Stimulated activated CD8-positive, alpha-beta memory T cell treated with anti-CD3 and anti-CD28 coated beads, Interleukin-15, amount 100 ng/mL, for 1 hour (primary cell): Measurements from ENCODE around the gene LSS.

Source experiments
- DNase-seq: peaks from one replicate; pipeline ENCODE4 v3.0.0-alpha.2; 2020; ENCODE audit warnings: low read depth

LSS gene

GRCh38 chr21:46168659-46169386 is 59.8 kb downstream of the LSS start:
- DNase-seq: no peak

DNA sequence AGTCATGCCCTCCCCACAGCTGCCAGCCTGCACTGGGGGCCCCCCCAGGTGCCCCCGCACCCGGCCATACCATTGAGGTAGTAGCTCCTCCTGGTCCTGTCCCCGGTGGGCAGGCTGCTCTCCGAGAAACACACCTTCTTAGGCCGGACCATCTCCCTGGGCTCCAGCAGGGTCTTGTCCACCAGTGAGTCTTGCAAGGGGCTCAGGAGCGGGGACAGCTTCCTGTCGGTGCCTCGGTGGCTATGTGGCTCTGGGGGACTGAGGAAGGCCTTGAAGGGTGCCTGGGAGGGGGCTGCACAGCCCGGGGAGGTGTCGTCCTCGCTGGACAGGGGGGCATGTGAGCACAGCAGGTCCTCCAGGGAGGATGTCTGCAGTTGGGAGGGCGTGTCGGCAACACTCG is 60.3 kb downstream of the LSS start:
- DNase-seq: no peak

DNA sequence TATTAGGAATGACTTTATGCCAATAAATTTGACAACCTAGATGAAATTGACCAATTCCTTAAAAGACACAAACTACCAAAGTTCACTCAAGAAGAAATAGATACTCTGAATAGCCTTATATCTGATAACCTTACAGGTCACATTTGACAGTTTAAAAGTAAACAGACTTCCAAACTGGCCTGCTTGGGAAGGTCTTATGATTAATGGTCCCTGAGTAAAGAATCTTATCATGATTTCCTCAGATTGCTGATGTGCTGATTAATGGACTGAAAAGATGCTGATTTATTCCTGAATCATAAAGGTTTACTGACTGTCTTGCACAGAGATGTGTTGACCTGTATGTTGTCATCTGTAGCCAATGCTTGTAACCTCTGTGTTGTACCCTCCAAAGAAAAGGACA is 63.5 kb downstream of the LSS start:
- no peak for DNase-seq

DNA sequence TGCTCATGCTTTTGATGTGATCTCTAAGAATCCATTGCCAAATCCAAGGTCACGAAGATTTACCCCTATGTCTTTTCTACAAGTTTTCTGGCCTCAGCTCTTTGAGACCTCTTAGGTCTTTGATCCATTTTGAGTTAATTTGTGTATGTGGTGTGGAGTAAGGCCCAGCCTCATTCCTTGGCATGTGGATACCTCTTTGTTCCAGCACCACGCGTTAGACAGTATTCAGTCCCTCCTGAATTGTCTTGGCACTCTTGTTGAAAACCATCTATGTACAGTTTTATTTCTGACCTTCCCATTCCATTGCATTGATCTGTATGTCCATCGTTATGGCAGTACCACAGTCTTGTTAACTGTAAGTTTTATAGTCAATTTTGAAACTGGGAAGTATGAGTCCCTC is 65.2 kb downstream of the LSS start:
- no peak for DNase-seq

DNA sequence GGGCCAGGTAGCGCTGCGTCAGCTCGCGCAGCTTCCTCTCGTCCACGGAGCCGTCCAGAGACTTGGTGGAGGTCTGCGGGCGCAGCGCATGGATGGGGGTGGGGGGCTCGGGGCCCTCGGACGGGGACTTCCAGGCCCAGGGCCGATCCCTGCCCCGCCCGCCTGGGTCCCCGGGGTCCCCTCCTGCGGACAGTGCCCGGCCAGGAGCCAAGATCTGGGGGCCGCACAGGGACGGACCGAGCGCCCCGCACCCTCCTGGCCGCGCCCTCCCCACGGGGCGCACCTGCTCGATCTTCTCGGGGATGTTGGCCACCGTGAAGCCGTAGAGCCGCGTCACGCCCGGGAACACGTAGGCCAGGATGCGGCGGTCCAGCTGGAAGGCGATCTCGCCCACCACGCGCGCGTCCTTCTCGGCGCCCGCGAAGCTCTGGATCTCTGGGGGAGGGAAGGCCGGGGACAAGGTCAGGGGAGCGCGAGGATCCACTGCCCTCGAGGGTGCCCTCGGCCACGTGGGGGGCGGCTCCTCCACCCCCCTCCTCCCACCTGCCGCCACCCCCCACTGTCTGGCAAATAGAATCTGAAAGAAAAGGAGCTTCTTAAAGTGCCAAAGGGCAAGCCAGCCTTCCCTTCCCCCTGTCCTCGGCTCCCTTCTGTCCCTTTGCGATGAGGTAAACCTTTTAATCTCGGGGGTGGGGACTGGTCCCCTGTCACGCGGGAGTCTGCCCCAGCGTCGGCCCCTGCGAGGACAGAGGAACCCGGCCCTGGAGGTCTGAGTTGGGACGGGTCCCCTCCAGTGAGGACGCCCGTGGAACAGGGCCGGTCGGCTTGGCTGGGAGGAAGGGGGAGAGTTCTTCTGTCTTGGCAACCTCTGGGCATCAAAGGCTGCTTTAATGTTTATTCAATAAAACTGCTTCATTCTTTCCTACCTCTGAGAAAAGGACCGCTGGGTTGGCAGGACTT is 66.7 kb downstream of the LSS start:
- DNase-seq: no peak

- DNase-seq: no peak
Observed at GRCh38 chr21:46160907-46161632, 67.5 kb downstream of the LSS start.

- no peak for DNase-seq
Observed at GRCh38 chr21:46160657-46160906, 68.0 kb downstream of the LSS start.

- no peak for DNase-seq
Observed at GRCh38 chr21:46159841-46160656, 68.5 kb downstream of the LSS start.

DNA sequence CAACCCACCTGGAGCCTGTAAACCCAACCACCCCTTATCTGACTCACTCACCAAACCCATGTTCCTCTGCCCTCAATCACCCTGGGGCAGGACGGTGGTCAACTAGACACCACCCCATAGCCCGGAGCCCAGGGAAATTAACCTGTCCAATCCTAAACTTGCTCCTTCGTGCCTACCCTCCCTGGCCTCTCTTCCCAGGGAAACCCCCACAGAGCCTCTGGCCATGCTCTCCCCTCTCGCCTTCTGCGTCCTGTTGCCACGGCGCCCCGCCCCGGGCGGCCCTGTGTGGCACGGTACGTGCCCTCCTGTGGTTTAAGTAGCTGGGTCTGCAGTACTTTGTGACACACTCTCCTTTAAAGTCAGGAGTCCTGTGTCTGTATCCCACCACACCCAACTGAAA is 69.2 kb downstream of the LSS start:
- DNase-seq: no peak

GRCh38 chr21:46158666-46159300 is 69.8 kb downstream of the LSS start:
- no peak for DNase-seq

- DNase-seq: no peak
Observed at GRCh38 chr21:46157987-46158451, 70.6 kb downstream of the LSS start.

DNA sequence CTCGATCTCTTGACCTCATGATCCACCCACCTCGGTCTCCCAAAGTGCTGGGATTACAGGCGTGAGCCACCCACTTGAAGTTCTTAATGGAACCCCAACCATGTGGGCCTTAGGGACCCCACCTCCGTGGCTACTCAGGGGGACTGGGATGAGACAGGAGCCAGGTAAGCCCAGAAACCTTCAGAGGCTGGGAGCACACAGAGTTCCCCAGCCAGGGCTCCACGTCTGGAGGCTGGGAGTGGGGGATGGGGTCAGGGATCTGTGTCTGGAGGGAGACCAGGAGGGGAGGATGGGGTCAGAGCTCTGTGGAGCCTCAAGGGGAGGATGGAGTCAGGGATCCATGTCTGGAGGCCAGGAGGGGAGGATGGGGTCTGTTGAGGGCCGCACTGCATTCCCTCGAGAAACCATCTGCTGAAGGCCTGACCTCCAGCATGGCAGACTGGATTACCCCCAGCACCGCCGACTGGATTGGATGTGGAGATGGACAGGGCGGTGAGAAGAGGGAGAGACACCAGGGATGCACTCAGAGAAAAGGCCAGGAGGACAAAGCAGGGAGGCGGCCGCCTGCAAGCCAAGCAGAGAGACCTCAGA is 71.1 kb downstream of the LSS start:
- no peak for DNase-seq

GRCh38 chr21:46156678-46157077 is 71.9 kb downstream of the LSS start:
- no peak for DNase-seq

DNA sequence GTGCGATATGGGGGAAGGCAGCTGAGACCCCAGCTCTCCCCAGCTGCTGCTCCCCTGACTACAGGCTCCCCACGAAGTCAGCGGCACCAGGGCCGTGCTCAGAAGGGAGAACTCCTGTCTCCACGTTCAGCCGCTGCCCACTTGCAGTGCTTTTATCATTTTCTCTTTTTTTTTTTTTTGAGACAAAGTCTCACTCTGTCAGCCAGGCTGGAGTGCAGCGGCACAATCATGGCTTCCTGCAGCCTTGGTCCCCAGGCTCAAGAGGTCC is 72.3 kb downstream of the LSS start:
- no peak for DNase-seq

- DNase-seq: no peak
Observed at GRCh38 chr21:46155514-46156377, 72.8 kb downstream of the LSS start, which contains the start of gene FTCD. Gene FTCD, minus strand, starts transcription at chr21:46155579. Its CDS starts 56 bp downstream, at chr21:46155523.

DNA sequence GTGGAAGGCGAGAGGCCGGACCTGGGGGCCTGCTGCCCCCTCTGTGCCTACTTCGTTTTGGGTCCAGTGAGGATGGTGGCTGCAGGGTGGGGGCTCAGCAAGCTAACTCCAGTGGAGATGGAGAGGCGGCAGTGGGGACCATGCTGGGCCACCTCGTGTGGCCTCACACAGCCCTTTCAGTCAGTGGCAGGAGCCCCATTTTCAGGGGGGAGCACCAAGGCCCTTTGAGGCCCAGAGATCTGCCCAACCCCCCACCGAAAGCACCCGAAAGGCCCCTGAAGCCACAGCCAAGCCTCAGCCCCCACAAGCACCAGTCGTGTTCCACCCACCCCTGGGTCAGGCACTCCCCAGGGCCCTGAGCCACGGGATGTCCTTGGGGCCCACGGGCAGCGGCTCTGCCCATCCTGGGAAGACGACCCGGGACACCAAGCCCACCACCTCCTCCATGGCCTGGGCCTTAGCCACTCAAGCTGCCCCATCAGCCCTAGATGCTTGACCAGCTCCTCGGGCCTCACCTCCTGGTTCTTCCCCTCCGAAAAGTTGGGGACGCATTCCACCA is 73.5 kb downstream of the LSS start:
- no peak for DNase-seq

DNA sequence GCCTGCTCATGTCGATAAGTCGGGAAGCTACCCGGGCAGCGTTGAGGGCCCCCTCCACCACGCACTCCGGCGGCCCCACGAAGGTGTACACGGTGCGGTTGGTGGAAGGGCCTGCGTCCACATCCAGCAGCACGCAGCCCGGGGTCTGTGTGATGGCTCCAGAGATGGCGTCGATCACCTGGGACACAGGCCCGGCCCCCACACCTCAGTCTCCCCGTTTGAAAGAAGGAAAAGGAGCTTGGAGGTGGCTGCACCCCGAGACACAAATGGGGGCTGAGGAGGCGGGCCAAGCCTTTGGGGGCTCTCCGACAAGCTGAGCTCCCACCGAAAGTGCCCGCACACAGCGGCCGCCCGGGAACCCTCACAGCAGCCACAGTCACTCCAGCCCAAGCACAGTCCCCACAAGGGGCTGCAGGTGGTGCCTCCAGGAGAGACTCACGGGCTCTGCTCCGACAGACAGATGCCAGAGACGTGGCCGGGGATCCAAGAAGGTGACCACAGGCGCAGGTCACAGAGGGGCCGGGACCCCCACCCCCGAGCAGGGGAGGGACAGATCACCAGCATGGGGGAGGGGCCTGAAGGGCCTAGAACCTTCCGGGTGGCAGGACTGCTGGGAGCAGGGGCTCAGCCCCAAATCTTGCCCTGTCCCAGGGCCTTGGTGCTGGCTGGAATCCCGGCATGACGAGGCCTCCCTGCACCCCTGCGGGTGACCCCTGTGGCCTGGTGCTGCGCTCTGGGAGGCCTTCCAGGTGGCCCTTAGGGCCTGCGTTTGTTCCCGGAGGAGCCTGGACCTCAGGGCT is 74.2 kb downstream of the LSS start:
- DNase-seq: no peak

GRCh38 chr21:46153247-46154154 is 75.1 kb downstream of the LSS start:
- peak; percentile 24 for DNase-seq
